Stimulated activated effector memory CD8-positive, alpha-beta T cell treated with anti-CD3 and anti-CD28 coated beads, Interleukin-12 subunit alpha, Interleukin-12 subunit beta, amount 100 ng/mL, for 72 hours (primary cell): Measurements from ENCODE around the gene SPTBN4.
A peak's percentile ranks its signal among the peaks of the same experiment; 100 is the strongest.
"Not testable (repeated sequence)": the region's sequence is repeated elsewhere in the genome, so short reads cannot be mapped to it uniquely, and the experiment has no call there.

Source experiments
- ATAC-seq: fragments of 150-1000 bp; cut with Tn5 transposase; 2 replicates; pipeline ENCODE4 v1.10.0; 2021
- DNase-seq, 2 donors: peaks; one replicate each; pipeline ENCODE4 v3.0.0; 2021 to 2022; ENCODE audit warnings: low spot score in 2 of 2
- H3K27ac Mint-ChIP-seq: one replicate; pipeline ENCODE4 v1.8.0; 2022; ENCODE audit warnings: mild to moderate bottlenecking, mixed read lengths
- H3K36me3 Mint-ChIP-seq: one replicate; pipeline ENCODE4 v1.8.0; 2022; ENCODE audit warnings: mild to moderate bottlenecking, mixed read lengths
- H3K4me1 Mint-ChIP-seq: one replicate; pipeline ENCODE4 v1.8.0; 2022; ENCODE audit warnings: mixed read lengths
- H3K4me3 Mint-ChIP-seq: one replicate; pipeline ENCODE4 v1.8.0; 2022; ENCODE audit warnings: mild to moderate bottlenecking, mixed read lengths
- H3K9me3 Mint-ChIP-seq: one replicate; pipeline ENCODE4 v1.8.0; 2022; ENCODE audit warnings: mixed read lengths

The SPTBN4 gene

DNA sequence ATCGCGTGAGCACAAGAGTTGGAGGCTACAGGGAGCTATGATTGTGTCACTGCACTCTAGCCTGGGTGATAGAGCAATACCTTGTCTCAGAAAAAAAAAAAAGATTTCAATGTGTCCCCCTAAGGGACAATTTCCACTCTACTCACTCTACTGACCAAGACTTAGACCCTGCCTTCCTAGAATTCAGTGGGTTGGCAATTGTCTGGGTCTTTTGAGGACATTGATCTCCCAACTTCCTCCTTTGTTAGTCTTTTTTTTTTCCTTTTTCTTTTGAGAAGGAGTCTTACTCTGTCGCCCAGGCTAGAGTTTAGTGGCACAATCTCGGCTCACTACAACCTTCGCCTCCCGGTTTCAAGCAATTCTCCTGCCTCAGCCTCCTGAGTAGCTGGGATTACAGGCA is 2.2 kb downstream of the SPTBN4 start:
- H3K27ac Mint-ChIP-seq = no peak overlapping the region
- peaks cover 8% of the 10 kb centered on the region for H3K36me3 Mint-ChIP-seq

GRCh38 chr19:40471111-40471510 is 4.3 kb downstream of the SPTBN4 start:
- Mint-ChIP-seq H3K4me1 (peaks cover 8% of the 10 kb centered on the region), H3K9me3 (no peaks in the 10 kb centered on the region), H3K4me3 (no peak overlapping the region), H3K27ac (peak overlapping the region; percentile 52), H3K36me3 (peaks cover 6% of the 10 kb centered on the region)
- no peak for DNase-seq
- no peak for ATAC-seq

More for the DNA sequence above, 2.2 kb downstream of the SPTBN4 start:
- Mint-ChIP-seq H3K4me1 (peaks cover 27% of the 10 kb centered on the region), H3K9me3 (no peaks in the 10 kb centered on the region), H3K4me3 (no peak overlapping the region)
- DNase-seq = no peak
- no peak for ATAC-seq

DNA sequence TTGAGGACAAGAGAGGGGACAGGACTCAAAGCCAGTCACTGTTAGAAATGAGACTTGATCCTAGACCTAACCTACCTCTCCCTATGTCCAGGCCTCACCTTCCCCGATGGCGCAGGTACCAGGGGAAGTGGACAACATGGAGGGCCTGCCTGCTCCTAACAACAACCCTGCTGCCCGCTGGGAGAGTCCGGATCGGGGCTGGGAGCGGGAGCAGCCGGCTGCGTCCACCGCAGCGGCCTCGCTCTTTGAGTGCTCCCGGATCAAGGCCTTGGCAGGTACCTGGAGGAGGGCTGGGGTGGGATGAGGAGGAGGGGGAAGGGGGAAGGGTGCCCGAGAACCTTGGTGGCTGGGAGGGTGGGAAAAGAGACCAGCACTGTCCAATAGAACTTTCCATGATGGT is 5.7 kb downstream of the SPTBN4 start:
- H3K4me3 Mint-ChIP-seq = no peak overlapping the region
- no peak overlapping the region for H3K27ac Mint-ChIP-seq
- H3K9me3 Mint-ChIP-seq = no peaks in the 10 kb centered on the region
- H3K4me1 Mint-ChIP-seq = no peaks in the 10 kb centered on the region
- ATAC-seq = no peak
- DNase-seq = no peak
- no peaks in the 10 kb centered on the region for H3K36me3 Mint-ChIP-seq

- no peak overlapping the region for H3K27ac Mint-ChIP-seq
- no peaks in the 10 kb centered on the region for H3K36me3 Mint-ChIP-seq
- H3K4me1 Mint-ChIP-seq = no peaks in the 10 kb centered on the region
- H3K4me3 Mint-ChIP-seq = no peak overlapping the region
- DNase-seq (no peak), ATAC-seq (no peak)
- no peaks in the 10 kb centered on the region for H3K9me3 Mint-ChIP-seq
Observed at GRCh38 chr19:40474737-40475136, 7.9 kb downstream of the SPTBN4 start.

DNA sequence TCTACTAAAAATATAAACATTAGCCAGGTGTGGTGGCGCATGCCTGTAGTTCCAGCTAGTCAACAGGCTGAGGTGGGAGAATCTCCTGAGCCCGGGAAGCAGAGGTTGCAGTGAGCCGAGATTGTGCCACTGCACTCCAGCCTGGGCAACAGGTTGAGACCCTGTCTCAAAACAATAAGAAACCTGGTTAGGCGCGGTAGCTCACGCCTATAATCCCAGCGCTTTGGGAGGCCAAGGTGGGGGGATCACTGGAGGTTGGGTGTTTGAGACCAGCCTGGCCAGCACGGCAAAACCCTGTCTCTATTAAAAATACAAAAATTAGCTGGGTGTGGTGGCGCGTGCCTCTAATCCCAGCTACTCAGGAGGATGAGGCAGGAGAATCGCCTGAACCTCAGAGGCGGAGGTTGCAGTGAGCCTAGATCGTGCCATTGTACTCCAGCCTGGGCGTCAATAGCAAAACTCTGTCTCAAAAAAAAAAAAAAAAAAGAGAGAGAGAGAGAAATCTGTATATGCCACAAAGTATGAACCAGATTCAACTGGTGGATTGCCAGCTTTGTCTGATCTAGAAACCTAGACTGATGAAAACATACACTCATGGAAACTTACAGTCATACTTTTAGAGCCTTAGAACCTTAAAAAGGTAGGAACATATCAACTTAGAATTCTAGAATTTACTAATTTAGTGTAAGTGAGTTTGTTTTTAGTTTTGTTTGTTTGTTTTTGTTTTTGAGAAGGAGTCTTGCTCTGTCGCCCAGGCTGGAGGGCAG is 9.3 kb downstream of the SPTBN4 start:
- H3K9me3 Mint-ChIP-seq, H3K36me3 Mint-ChIP-seq, H3K4me1 Mint-ChIP-seq, DNase-seq, H3K27ac Mint-ChIP-seq, H3K4me3 Mint-ChIP-seq: not testable (repeated sequence)
- peak; percentile 87 for ATAC-seq

DNA sequence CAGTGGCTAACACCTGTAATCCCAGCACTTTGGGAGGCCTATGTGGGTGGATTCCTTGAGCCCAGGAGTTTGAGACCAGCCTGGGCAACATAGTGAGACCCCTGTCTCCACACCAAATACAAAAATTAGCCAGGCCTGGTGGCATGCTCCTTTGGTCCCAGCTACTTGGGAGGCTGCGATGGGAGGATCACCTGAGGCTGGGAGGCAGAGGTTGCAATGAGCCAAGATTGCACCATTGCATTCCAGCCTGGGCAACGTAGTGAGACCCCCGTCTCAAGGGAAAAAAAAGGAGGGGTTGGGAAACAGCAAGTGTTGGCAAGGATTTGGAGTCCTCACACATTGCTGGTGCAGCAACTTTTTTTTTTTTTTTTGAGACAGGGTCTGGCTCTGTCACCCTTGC is 19.2 kb downstream of the SPTBN4 start:
- H3K27ac Mint-ChIP-seq = no peak overlapping the region
- H3K9me3 Mint-ChIP-seq = no peaks in the 10 kb centered on the region
- ATAC-seq = no peak
- H3K4me1 Mint-ChIP-seq = peaks cover 7% of the 10 kb centered on the region
- H3K36me3 Mint-ChIP-seq = no peaks in the 10 kb centered on the region
- no peak for DNase-seq
- no peak overlapping the region for H3K4me3 Mint-ChIP-seq

- H3K9me3 Mint-ChIP-seq = no peaks in the 10 kb centered on the region
- no peak overlapping the region for H3K4me3 Mint-ChIP-seq
- no peak for ATAC-seq
- H3K27ac Mint-ChIP-seq = no peak overlapping the region
- no peaks in the 10 kb centered on the region for H3K36me3 Mint-ChIP-seq
- DNase-seq = no peak
- peaks cover 7% of the 10 kb centered on the region for H3K4me1 Mint-ChIP-seq
Observed at GRCh38 chr19:40489882-40490230, 23.1 kb downstream of the SPTBN4 start.

GRCh38 chr19:40492274-40492673 is 25.5 kb downstream of the SPTBN4 start:
- H3K4me3 Mint-ChIP-seq = no peak overlapping the region
- peak overlapping the region; percentile 40 for H3K27ac Mint-ChIP-seq
- H3K36me3 Mint-ChIP-seq = no peaks in the 10 kb centered on the region
- peaks cover 7% of the 10 kb centered on the region for H3K4me1 Mint-ChIP-seq
- H3K9me3 Mint-ChIP-seq = no peaks in the 10 kb centered on the region
- no peak for DNase-seq
- no peak for ATAC-seq

DNA sequence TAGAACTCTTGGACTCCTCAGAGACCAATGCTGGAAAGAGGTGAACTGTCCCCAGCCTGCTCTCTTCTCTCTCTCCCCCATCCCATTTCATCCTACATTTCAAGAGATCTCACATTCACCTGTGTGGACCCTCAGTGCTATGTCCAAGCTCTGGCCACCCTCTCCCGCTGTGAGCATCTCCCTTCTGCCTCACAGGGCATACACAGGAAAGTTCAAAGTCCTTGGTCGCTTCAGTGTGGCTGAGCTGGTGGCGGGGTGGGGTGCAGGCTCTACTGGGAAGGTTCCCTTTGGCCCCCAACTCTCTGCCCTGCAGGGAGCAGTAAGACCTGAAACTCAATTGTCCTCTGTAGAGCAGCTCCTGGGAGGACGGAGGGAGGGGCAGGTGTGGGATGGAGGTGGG is 27.0 kb downstream of the SPTBN4 start:
- H3K27ac Mint-ChIP-seq = no peak overlapping the region
- H3K9me3 Mint-ChIP-seq = no peaks in the 10 kb centered on the region
- no peak overlapping the region for H3K4me3 Mint-ChIP-seq
- DNase-seq (no peak), ATAC-seq (no peak)
- H3K4me1 Mint-ChIP-seq = no peaks in the 10 kb centered on the region
- no peaks in the 10 kb centered on the region for H3K36me3 Mint-ChIP-seq

DNA sequence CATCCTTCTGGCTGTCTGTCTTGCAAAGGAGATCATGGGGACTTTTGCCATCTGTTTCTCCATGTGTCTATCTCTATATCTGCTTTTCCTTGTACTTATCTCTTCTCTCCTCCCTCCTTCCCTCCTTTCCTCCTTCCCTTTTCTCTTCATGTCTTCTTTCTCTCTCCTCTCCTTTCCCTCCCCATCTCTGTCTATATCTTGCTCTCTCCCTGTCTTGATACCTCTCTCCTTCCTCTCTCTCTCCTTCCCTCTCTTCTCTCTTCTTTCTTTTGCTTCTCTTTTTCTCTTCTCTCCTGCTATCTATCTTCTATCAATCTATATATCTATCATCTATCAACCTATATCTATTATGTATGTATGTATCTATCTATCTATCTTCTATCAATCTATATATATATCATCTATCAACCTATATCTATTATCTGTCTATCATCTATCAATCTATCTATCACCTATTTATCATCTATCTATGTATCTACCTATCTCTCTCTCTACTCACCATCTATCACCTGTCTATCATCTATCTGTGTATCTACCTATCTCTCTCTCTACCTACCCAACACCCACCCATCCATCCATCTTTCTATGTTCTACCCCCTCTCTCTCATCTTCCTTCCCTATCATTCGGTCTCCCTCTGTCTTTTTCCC is 27.5 kb downstream of the SPTBN4 start:
- no peak overlapping the region for H3K4me3 Mint-ChIP-seq
- H3K27ac Mint-ChIP-seq = no peak overlapping the region
- no peaks in the 10 kb centered on the region for H3K9me3 Mint-ChIP-seq
- no peaks in the 10 kb centered on the region for H3K4me1 Mint-ChIP-seq
- DNase-seq (no peak), ATAC-seq (no peak)
- H3K36me3 Mint-ChIP-seq = no peaks in the 10 kb centered on the region

- ATAC-seq = no peak
- DNase-seq = no peak
- Mint-ChIP-seq H3K4me3 (no peak overlapping the region), H3K27ac (no peak overlapping the region), H3K4me1 (no peaks in the 10 kb centered on the region), H3K9me3 (no peaks in the 10 kb centered on the region), H3K36me3 (no peaks in the 10 kb centered on the region)
Observed at GRCh38 chr19:40497214-40497613, 30.4 kb downstream of the SPTBN4 start.

- no peak for ATAC-seq
- no peaks in the 10 kb centered on the region for H3K9me3 Mint-ChIP-seq
- no peak for DNase-seq
- H3K36me3 Mint-ChIP-seq = no peaks in the 10 kb centered on the region
- H3K4me3 Mint-ChIP-seq = no peak overlapping the region
- H3K4me1 Mint-ChIP-seq = peaks cover 11% of the 10 kb centered on the region
- H3K27ac Mint-ChIP-seq = no peak overlapping the region
Observed at GRCh38 chr19:40499320-40499719, 32.5 kb downstream of the SPTBN4 start.

DNA sequence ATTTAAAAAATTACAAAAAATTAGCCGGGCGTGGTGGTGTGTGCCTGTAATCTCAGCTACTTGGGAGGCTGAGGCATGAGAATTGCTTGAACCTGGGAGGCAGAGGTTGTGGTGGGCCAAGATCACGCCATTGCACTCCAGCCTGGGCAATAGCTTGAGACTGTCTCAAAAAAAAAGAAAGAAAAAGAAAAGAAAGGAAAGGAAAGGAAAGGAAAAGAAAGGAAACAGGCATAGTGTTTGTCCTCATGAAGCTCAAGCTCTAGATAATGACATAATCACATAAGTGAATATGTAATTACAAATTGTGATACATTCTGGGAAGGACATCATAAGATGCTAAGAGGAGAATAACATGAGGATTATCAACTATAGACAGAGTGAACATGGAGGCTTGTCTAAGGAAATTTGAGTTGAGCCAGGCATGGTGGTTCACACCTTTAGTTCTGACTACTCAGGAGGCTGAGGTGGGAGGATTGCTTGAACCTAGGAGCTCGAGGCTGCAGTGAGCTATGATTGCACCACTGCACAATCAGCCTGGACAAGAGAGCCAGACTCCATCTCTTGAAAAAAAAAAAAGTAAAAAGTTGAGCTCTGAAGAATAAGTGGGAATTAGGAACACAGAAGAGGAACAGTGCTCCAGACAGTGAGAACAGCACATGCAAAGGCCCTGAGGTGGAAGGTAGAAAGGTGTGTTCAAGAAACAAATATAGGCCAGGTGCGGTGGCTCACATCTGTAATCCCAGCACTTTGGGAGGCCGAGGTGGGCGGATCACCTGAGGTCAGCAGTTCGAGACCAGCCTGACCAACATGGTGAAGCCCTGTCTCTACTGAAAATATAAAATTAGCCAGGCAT is 34.1 kb downstream of the SPTBN4 start:
- not testable (repeated sequence) for H3K4me3 Mint-ChIP-seq, ATAC-seq, H3K36me3 Mint-ChIP-seq, H3K9me3 Mint-ChIP-seq, DNase-seq, H3K27ac Mint-ChIP-seq
- peaks cover 11% of the 10 kb centered on the region for H3K4me1 Mint-ChIP-seq

GRCh38 chr19:40501599-40501998 is 34.8 kb downstream of the SPTBN4 start:
- Mint-ChIP-seq H3K4me3 (no peak overlapping the region), H3K36me3 (no peaks in the 10 kb centered on the region), H3K4me1 (peaks cover 11% of the 10 kb centered on the region), H3K9me3 (no peaks in the 10 kb centered on the region), H3K27ac (no peak overlapping the region)
- DNase-seq (no peak), ATAC-seq (no peak)

DNA sequence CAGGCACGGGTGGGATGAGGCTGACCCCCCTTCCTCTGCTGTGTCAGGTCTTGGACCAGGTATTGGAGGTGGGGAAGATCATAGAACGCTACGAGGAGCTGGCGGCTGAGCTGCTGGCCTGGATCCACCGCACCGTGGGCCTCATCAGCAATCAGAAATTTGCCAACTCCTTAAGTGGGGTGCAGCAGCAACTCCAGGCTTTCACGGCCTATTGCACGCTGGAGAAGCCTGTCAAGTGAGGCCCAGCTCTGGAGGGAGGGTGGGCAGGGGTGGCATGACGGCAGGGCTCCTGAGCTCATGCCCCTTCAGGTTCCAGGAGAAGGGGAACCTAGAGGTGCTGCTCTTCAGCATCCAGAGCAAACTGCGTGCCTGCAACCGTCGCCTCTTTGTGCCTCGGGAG is 35.3 kb downstream of the SPTBN4 start:
- ATAC-seq (no peak), DNase-seq (no peak)
- Mint-ChIP-seq H3K4me3 (no peak overlapping the region), H3K4me1 (peaks cover 11% of the 10 kb centered on the region), H3K9me3 (no peaks in the 10 kb centered on the region), H3K27ac (no peak overlapping the region), H3K36me3 (no peaks in the 10 kb centered on the region)
